AG09309 (cell line): ENCODE data around the gene SRRM5.
A peak's percentile ranks its signal among the peaks of the same experiment; 100 is the strongest.

Experiments
- DNase-seq: peaks from one replicate; pipeline ENCODE4 v3.0.0-alpha.2; 2010; ENCODE audit warnings: low read depth
- H3K4me3 ChIP-seq: 2 replicates; pipeline ENCODE4 v1.5.1; 2011; ENCODE audit warnings: mild to moderate bottlenecking, low read depth, low read length, moderate library complexity; ENCODE audit not compliant: control insufficient read depth
- TF ChIP-seq, protein P1 (sequence below): IDR thresholded peaks from 2 replicates; pipeline ENCODE4 v1.5.1; 2011; ENCODE audit warnings: mild to moderate bottlenecking, low read depth, low read length, inconsistent platforms; ENCODE audit not compliant: insufficient read depth, control insufficient read depth; ENCODE audit errors: missing control alignments

SRRM5 gene

DNA sequence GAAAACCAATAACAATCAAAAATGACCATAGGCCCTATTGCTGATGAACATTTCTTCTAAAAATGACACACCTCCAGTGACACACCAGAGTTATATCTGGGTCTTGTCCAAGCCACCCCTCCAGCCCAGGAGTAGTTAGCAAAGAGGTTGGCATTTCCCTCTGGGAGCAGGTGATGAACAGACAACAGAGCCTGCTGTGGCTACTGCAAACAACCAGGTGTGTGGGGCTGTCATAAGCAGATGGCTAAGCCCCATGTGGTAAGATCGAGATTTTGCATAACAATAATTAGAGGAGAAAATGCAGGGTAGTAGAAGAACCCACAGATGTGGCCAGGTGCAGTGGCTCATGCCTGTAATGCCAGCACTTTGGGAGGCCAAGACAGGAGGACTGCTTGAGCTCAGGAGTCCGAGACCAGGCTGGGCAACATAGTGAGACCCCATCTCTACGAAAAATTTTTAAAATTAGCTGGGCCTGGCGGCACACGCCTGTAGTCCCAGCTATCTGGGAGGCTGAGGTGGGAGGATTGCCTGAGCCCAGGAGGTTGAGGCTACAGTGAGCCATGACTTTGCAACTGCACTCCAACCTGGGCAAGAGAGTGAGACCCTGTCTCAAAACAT lies 41.6 kb upstream of the SRRM5 start:
- TF ChIP-seq, protein P1, sequence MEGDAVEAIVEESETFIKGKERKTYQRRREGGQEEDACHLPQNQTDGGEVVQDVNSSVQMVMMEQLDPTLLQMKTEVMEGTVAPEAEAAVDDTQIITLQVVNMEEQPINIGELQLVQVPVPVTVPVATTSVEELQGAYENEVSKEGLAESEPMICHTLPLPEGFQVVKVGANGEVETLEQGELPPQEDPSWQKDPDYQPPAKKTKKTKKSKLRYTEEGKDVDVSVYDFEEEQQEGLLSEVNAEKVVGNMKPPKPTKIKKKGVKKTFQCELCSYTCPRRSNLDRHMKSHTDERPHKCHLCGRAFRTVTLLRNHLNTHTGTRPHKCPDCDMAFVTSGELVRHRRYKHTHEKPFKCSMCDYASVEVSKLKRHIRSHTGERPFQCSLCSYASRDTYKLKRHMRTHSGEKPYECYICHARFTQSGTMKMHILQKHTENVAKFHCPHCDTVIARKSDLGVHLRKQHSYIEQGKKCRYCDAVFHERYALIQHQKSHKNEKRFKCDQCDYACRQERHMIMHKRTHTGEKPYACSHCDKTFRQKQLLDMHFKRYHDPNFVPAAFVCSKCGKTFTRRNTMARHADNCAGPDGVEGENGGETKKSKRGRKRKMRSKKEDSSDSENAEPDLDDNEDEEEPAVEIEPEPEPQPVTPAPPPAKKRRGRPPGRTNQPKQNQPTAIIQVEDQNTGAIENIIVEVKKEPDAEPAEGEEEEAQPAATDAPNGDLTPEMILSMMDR = no peak
- DNase-seq = no peak
- H3K4me3 ChIP-seq = no peak overlapping the region

DNA sequence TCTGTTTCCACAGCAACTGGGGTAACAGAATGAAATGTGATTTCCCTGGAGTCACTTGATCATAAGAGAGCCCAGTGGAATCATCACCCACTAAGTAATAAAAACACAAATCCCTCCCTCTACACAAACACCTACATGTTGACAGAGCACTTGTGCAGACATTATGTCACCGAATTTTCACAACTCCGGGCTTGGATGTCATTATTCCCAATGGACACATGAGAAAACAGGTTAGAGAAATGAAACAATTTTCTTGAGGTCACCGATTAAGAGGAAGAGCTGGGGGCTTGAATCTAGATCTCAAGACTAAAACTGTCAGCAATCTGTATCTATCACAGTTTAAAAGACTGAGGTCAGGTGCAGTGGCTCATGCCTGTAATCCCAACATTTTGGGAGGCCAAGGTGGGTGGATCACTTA lies 39.7 kb upstream of the SRRM5 start:
- TF ChIP-seq, protein P1 = no peak
- no peak for DNase-seq
- no peak overlapping the region for H3K4me3 ChIP-seq

- peak overlapping the region; percentile 83 for H3K4me3 ChIP-seq
- TF ChIP-seq, protein P1 = no peak
- no peak for DNase-seq
Observed at GRCh38 chr19:43574424-43575155, 37.3 kb upstream of the SRRM5 start.

GRCh38 chr19:43575156-43575950 lies 36.5 kb upstream of the SRRM5 start, which contains the start of the genes PINLYP and XRCC1:
Gene PINLYP (plus strand): TSS chr19:43575801. CDS start chr19:43577192, 1,391 bp downstream.
Gene XRCC1 (minus strand): TSS chr19:43575527. CDS start chr19:43575458, 69 bp downstream.
- DNase-seq = peak; percentile 90
- TF ChIP-seq, protein P1 = no peak
- peak within 1 kb of the TSS; percentile 83 for H3K4me3 ChIP-seq

DNA sequence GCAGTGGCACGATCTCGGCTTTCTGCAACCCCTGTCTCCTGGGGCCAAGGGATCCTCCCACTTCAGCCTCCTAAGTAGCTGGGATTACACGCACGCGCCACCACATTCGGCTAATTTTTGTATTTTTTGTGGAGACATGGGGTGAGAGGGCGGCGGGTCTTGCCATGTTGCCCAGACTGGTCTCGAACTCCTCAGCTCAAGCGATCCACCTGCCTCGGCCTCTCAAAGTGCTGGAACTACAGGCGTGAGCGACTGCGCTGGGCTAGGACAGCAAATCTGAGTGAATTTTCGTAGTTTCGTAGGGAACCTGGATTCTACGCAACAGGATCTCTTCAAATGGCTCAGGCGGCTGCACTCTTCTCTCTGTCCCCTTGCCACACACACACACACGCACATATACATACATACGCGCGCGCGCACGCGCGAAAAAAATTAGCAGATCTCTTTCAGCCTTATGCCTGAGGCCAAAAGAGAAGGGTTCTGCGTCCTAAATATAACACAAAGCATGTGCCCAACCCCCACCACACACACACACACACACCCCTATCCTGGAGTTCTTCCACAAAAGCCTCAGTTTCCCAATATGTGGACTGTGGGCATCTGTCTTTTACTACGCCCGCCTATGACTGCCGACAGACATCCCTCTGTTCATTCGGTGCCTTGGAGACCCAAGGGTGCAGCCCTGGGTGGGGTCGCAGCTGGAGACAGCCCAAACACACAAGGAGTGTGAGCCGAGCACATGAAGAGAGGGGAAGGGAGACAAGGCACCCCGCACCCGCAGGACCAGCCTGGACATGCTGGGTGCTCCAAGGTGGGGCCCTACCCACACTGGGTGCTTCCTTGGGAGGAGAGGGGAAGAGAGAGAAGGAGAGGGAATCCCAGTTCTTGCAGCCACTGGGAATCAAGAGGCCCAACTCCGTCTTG lies 35.7 kb upstream of the SRRM5 start:
- H3K4me3 ChIP-seq = peak overlapping the region; percentile 28
- TF ChIP-seq, protein P1 = no peak
- DNase-seq = no peak

DNA sequence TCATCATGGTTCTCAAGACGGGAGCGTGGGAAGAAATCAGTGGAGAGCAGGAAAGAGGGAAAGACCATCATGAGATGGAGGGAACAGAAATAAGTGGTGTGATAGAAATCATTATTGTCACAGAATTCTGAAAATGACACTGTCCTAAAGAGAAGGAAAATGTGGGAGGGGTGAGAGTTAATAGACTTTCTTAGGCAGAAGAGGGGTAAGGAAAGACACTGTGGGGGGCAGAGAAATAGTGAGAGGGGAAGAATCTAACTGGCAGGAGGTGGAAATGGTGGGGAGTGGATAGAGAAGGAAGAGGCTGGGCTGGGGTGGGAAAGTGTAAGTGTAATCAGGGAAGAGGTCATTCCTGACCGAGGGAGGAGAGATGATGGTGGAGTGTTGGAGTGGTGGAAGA lies 33.1 kb upstream of the SRRM5 start:
- no peak for DNase-seq
- H3K4me3 ChIP-seq = no peak overlapping the region
- TF ChIP-seq, protein P1 = no peak
